Activated CD8-positive, alpha-beta memory T cell treated with anti-CD3 and anti-CD28 coated beads for 36 hours (primary cell): ENCODE results near the gene POP7. TPM values are rescaled to one million over a fixed set of nuclear protein-coding genes. Genes with fewer than 3 reads are reported as not detected.

ENCODE experiments used
- CTCF ChIA-PET: fragments of 350-600 bp; sonication (Branson Sonifier 250); formaldehyde crosslinking; loops from one replicate; lab custom pipeline; 2021; ENCODE audit warnings: antibody characterized with exemption; lab: Charles Lee
- POLR2A ChIA-PET: fragments of 350-600 bp; sonication (Branson Sonifier 250); formaldehyde crosslinking; loops from one replicate; lab custom pipeline; 2021; ENCODE audit warnings: antibody characterized with exemption; lab: Charles Lee
- total RNA-seq, 2 experiments: library from RNA; stranded (reverse); gene quantifications; one replicate each; pipeline ENCODE4 v1.2.3, GENCODE V29; 2021

The POP7 gene
- total RNA-seq, 2 experiments from 2014 or later: 82.3 to 85.9 TPM

- ChIA-PET POLR2A (interaction anchor here (1.0 to 1.1 kb wide), 2 partner anchors 29 to 90 kb away, joined by 3 to 5 read pairs; partner anchors contain the start of gene FBXO24), CTCF (interaction anchor here (1.1 to 9.2 kb wide), 3 partner anchors 9 to 176 kb away, joined by 3 to 68 read pairs (median 3); partner anchors contain the start of gene SLC12A9)
Observed at GRCh38 chr7:100676501-100677306, 29.2 kb upstream of the POP7 start.

GRCh38 chr7:100677308-100678267 is 28.3 kb upstream of the POP7 start:
- POLR2A ChIA-PET: interaction anchor here (0.7 kb wide), 1 partner anchor 136 kb away, joined by 3 read pairs; no protein-coding TSS in a partner anchor
- CTCF ChIA-PET: interaction anchor here (0.5 to 9.2 kb wide), 5 partner anchors 8 to 219 kb away, joined by 3 to 68 read pairs (median 3); partner anchors contain the start of genes MOSPD3 and SLC12A9

DNA sequence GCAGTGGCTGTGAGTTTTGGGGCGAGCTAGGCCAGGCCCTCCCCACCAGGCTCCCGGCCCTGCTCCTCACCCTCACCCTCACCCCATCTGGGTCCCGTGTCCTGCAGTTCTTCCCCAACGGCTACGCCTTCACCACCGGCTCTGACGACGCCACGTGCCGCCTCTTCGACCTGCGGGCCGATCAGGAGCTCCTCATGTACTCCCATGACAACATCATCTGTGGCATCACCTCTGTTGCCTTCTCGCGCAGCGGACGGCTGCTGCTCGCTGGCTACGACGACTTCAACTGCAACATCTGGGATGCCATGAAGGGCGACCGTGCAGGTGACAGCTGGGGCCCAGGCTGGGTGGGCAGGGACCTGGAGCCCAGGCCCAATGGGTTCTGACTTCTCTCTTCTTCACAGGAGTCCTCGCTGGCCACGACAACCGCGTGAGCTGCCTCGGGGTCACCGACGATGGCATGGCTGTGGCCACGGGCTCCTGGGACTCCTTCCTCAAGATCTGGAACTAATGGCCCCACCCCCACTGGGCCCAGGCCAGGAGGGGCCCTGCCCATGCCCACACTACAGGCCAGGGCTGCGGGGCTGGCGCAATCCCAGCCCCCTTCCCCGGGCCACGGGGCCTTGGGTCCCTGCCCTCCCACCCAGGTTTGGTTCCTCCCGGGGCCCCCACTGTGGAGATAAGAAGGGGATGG is 27.5 kb upstream of the POP7 start:
- POLR2A ChIA-PET: no interaction called here

DNA sequence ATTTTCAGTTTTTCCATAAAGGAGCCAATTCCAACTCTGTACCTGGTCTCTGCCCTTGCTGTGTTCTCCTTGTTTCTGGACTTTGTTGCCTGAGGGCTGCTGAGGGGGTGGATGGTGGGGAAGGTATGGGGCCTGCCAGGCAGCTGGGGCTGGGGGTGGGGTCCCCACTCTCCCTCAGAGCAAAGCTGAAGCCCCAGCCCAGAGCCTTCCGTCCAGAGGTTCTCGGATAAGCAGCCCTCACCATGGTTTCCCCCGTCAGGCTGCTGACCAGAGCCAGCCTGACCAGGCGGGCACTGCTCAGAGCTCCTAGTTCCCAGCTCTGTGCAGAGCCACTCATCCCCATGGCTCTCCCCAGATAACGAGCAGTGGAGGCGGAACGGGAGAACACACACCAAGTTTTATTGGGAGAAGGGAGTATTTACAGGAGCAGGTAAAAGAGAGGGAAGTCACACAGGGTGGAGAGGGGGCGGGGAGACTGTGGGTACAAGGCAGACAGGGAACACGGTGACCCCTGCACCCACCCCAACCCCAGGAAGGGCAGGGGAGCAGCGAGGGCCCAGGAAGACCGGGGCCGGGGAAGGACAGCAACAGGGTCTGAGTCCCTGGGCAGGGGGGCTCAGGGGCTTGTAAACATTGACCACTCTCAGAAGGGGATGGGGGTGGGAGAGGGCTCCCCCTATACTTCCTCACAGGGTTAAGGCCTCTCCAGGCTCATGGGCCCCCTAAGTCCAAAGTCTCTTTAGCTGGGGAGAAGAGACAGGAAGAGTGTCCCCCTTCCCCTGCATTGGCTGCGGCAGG is 26.6 kb upstream of the POP7 start:
- CTCF ChIA-PET: interaction anchor here (2.4 to 9.2 kb wide), 3 partner anchors 12 to 66 kb away, joined by 7 to 68 read pairs (median 21); partner anchors contain the start of gene MOSPD3
- POLR2A ChIA-PET: no interaction called here

More for the DNA sequence above, 27.5 kb upstream of the POP7 start:
- CTCF ChIA-PET: interaction anchor here (0.5 to 9.2 kb wide), 4 partner anchors 13 to 220 kb away, joined by 3 to 68 read pairs (median 14); partner anchors contain the start of gene MOSPD3

DNA sequence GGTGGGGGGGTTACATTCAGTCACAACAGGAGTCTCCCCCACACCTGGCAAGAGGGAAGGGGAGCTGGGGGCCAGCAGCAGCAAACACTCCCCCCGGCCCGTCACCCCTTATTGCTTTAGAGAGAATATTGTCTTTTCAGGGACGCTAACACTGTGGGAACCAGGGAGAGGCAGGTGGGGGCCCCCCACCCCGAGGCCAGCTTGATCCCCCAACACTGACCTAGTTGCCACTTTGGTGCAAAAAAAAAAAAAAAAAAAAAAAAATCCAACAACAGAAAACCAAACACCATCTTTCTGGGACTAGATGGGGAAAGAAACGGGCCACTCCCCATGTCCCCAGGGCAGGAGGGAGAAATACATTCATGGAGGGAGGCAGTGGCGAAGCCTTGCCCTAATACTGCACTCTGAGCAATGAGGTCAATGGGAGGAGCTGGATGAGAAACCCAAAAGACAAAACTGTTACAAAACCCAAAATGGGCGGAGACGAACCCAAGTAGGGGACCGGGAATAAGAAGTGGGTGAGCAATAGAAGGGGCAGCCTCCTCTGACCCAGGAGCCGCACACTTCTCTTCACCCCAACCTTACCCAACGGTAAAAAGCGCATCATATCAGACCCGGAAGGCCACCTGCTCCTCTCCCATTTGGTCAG is 25.9 kb upstream of the POP7 start:
- POLR2A ChIA-PET: interaction anchor here (0.6 to 0.9 kb wide), 2 partner anchors 26 to 69 kb away, joined by 3 to 12 read pairs; partner anchors contain the start of gene POP7
- CTCF ChIA-PET: interaction anchor here (2.4 to 9.2 kb wide), 3 partner anchors 11 to 67 kb away, joined by 7 to 68 read pairs (median 21); partner anchors contain the start of gene MOSPD3

- ChIA-PET POLR2A (interaction anchor here (0.6 to 0.9 kb wide), 2 partner anchors 25 to 69 kb away, joined by 3 to 12 read pairs; partner anchors contain the start of gene POP7), CTCF (interaction anchor here (0.7 to 9.2 kb wide), 4 partner anchors 11 to 68 kb away, joined by 3 to 68 read pairs (median 12); partner anchors contain the start of gene MOSPD3)
Observed at GRCh38 chr7:100680576-100681271, 25.2 kb upstream of the POP7 start.

- POLR2A ChIA-PET: interaction anchor here (1.3 kb wide), 1 partner anchor 49 kb away, joined by 3 read pairs; no protein-coding TSS in a partner anchor
- CTCF ChIA-PET: interaction anchor here (0.8 to 9.2 kb wide), 3 partner anchors 10 to 69 kb away, joined by 4 to 68 read pairs (median 21); partner anchors contain the start of gene MOSPD3
Observed at GRCh38 chr7:100681491-100682227, 24.3 kb upstream of the POP7 start.

GRCh38 chr7:100682228-100682741 is 23.6 kb upstream of the POP7 start:
- ChIA-PET CTCF (interaction anchor here (0.8 to 9.2 kb wide), 4 partner anchors 9 to 49 kb away, joined by 3 to 68 read pairs (median 12); partner anchors contain the start of gene POP7), POLR2A (interaction anchor here (1.3 to 1.6 kb wide), 2 partner anchors 49 to 96 kb away, joined by 3 to 5 read pairs; partner anchors contain the start of genes FBXO24 and LRCH4)

DNA sequence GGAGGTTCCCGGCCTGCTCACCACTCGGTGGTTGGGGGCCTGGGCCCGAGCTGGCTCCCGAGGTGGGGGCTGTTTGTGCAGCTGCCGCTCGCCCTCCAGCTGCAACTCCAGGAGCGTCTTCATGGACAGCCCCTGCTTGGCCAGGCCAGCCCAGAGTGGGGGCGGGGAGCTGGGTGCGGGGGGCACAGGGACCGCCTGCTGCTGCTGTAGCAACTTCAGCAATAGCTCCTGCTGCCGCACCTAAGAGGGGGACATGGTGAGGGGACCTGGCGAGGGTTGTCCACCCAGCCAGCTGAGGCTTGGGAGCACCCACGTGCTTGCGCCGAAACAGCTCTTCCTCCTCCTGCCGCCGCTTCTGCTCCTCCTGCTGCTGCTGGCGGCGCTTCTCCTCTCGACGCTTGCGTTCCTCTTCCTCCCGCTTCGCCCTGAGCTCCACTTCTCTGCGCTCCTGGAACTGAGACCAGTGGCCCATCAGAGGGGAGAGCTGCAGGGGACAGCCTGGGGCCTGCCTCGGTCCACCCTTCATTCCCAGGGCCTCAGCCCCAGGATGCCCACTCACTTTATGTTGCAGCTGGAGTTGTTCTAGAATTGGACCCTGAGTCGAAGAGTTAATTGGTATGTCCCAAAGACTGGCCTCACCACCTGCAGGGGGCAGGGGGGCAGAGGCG is 22.8 kb upstream of the POP7 start:
- POLR2A ChIA-PET: interaction anchor here (1.3 to 1.6 kb wide), 2 partner anchors 50 to 97 kb away, joined by 3 to 5 read pairs; partner anchors contain the start of genes FBXO24 and LRCH4

GRCh38 chr7:100683659-100684533 is 22.0 kb upstream of the POP7 start:
- ChIA-PET CTCF (interaction anchor here (0.6 to 1.2 kb wide), 2 partner anchors 22 to 125 kb away, joined by 3 to 4 read pairs; partner anchors contain the start of gene POP7), POLR2A (interaction anchor here (1.6 kb wide), 1 partner anchor 98 kb away, joined by 5 read pairs; the partner anchor contains the start of genes FBXO24 and LRCH4)

More for the DNA sequence above, 22.8 kb upstream of the POP7 start:
- CTCF ChIA-PET: interaction anchor here (0.8 to 9.2 kb wide), 3 partner anchors 8 to 42 kb away, joined by 3 to 68 read pairs (median 4); partner anchors contain the start of gene POP7

DNA sequence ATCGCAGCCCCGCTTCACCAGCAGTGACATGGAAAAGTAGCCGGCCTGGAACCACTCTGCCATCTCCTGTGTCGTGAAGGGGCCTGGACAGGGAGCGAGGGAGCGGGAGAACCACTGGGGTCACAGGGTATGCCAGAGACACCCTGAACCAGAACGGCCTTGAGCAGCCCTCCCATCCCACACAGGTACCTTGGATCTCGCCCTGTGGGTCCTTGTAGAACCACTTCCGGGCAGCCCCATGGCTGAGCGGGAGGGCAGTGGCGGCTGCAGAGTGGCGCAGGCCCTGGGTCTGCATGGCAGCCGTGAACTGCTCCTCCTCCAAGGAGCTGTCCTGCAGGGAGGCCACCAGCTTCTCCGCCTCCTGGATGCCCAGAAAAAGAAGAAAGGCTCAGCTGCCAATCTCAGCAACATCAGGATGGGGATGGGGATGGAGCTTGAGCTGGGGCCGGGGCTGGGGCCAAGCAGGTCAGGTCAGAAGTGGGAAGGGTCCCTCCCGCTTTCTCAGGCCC is 21.3 kb upstream of the POP7 start:
- ChIA-PET CTCF (interaction anchor here (0.6 to 1.6 kb wide), 3 partner anchors 51 to 168 kb away, joined by 3 read pairs; partner anchors contain the start of gene SLC12A9), POLR2A (no interaction called here)

DNA sequence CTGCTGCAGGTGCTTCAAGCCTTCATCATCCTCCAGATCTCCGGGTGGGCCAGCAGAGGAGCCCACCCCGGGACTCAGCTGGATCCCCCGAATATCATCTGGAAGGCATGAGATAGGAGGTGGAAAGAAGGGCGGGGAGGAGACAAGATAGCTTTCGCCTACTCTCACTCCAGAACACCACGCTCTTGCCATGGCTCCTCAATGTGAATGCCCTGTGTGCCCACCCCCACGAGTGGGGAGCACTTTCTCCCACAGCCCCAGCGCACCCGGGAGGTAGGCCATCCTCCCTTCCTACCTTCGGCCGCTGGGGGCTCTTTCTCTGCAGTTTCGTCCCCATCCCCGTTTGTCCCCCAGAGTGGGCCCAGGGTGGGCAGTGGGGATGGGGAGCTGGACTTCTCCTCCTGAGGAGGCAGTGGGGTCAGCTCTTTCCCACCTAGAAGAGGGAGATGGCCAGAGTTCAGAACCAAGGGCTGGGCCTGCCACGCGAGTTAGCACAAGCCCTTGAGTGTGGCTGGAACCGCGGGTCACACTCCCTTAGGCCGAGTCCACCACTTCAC is 20.8 kb upstream of the POP7 start:
- POLR2A ChIA-PET: no interaction called here
- CTCF ChIA-PET: interaction anchor here (1.0 to 1.6 kb wide), 3 partner anchors 8 to 167 kb away, joined by 3 read pairs; partner anchors contain the start of gene SLC12A9
